Neural crest cell (in vitro differentiated cells): ENCODE data around the gene CNP. TPM values are rescaled to one million over a fixed set of nuclear protein-coding genes. Genes with fewer than 3 reads are reported as not detected.
A peak's percentile ranks its signal among the peaks of the same experiment; 100 is the strongest.
"Not testable (repeated sequence)": the region's sequence is repeated elsewhere in the genome, so short reads cannot be mapped to it uniquely, and the experiment has no call there.

Source experiments
- DNase-seq: peaks from one replicate; pipeline ENCODE4 v3.0.0; 2021; ENCODE audit warnings: low read depth, mixed read lengths, low spot score
- H3K27ac Mint-ChIP-seq: one replicate; pipeline ENCODE4 v1.8.0; 2021; ENCODE audit warnings: mild to moderate bottlenecking, mixed read lengths; ENCODE audit not compliant: unreplicated experiment
- H3K27me3 Mint-ChIP-seq: 2 replicates; pipeline ENCODE4 v1.8.0; 2021; ENCODE audit warnings: low read depth, mild to moderate bottlenecking, mixed read lengths
- H3K36me3 Mint-ChIP-seq: 2 replicates; pipeline ENCODE4 v1.8.0; 2021; ENCODE audit warnings: low read depth, mild to moderate bottlenecking, mixed read lengths
- H3K4me1 Mint-ChIP-seq: 2 replicates; pipeline ENCODE4 v1.8.0; 2021; ENCODE audit warnings: mixed read lengths
- H3K4me3 Mint-ChIP-seq: one replicate; pipeline ENCODE4 v1.8.0; 2021; ENCODE audit warnings: mild to moderate bottlenecking, mixed read lengths
- H3K9me3 Mint-ChIP-seq: 2 replicates; pipeline ENCODE4 v1.8.0; 2021; ENCODE audit warnings: mixed read lengths
- CTCF ChIP-seq: fragments of 200-600 bp; sonication (generic); conservative IDR thresholded peaks from 2 replicates; pipeline ENCODE4 v1.5.0; 2021; ENCODE audit warnings: antibody characterized with exemption, mild to moderate bottlenecking
- total RNA-seq: library from RNA; stranded (reverse); gene quantifications from 2 replicates; pipeline ENCODE4 v1.2.1, GENCODE V29; 2021

The CNP gene
- total RNA-seq, 1 donor from 2014 or later = 213 TPM

- no peak for TF ChIP-seq CTCF
- Mint-ChIP-seq H3K4me3 (peak overlapping the region; percentile 97), H3K4me1 (peaks cover 60% of the 10 kb centered on the region)
Measured at GRCh38 chr17:42017866-42018200, 51.2 kb downstream of the CNP start.

GRCh38 chr17:42018339-42018738 lies 51.7 kb downstream of the CNP start:
- peaks cover 3% of the 10 kb centered on the region for H3K9me3 Mint-ChIP-seq

More at GRCh38 chr17:42017866-42018200, 51.2 kb downstream of the CNP start:
- H3K27ac Mint-ChIP-seq = peak overlapping the region; percentile 97
- peaks cover 6% of the 10 kb centered on the region for H3K36me3 Mint-ChIP-seq
- H3K27me3 Mint-ChIP-seq = no peaks in the 10 kb centered on the region
- no peak for DNase-seq
- peaks cover 3% of the 10 kb centered on the region for H3K9me3 Mint-ChIP-seq

GRCh38 chr17:42018988-42019387 lies 52.4 kb downstream of the CNP start:
- DNase-seq = no peak
- H3K27ac Mint-ChIP-seq = no peak overlapping the region

More at GRCh38 chr17:42018339-42018738, 51.7 kb downstream of the CNP start:
- Mint-ChIP-seq H3K4me1 (peaks cover 56% of the 10 kb centered on the region), H3K4me3 (peak overlapping the region; percentile 97), H3K27me3 (no peaks in the 10 kb centered on the region), H3K36me3 (peaks cover 6% of the 10 kb centered on the region), H3K27ac (no peak overlapping the region)
- no peak for DNase-seq
- TF ChIP-seq CTCF = no peak

GRCh38 chr17:42019509-42020404 lies 53.2 kb downstream of the CNP start, which contains the start of gene NKIRAS2:
TSS of gene NKIRAS2 (plus strand) at chr17:42020090. CDS start at chr17:42021578, 1,488 bp downstream.
- no peaks in the 10 kb centered on the region for H3K27me3 Mint-ChIP-seq
- peak; percentile 86 for TF ChIP-seq CTCF
- H3K4me1 Mint-ChIP-seq = peaks cover 54% of the 10 kb centered on the region
- peak within 1 kb of the TSS; percentile 97 for H3K4me3 Mint-ChIP-seq
- peaks cover 7% of the 10 kb centered on the region for H3K36me3 Mint-ChIP-seq
- DNase-seq = peak; percentile 90
- H3K9me3 Mint-ChIP-seq = peaks cover 3% of the 10 kb centered on the region
- peak within 1 kb of the TSS; percentile 89 for H3K27ac Mint-ChIP-seq

More at GRCh38 chr17:42018988-42019387, 52.4 kb downstream of the CNP start:
- Mint-ChIP-seq H3K9me3 (peaks cover 3% of the 10 kb centered on the region), H3K4me3 (peak overlapping the region; percentile 97), H3K27me3 (no peaks in the 10 kb centered on the region), H3K4me1 (peaks cover 52% of the 10 kb centered on the region), H3K36me3 (peaks cover 6% of the 10 kb centered on the region)
- no peak for TF ChIP-seq CTCF

GRCh38 chr17:42020845-42021244 lies 54.2 kb downstream of the CNP start:
- H3K27me3 Mint-ChIP-seq, H3K9me3 Mint-ChIP-seq, H3K36me3 Mint-ChIP-seq, DNase-seq, H3K27ac Mint-ChIP-seq: not testable (repeated sequence)
- peaks cover 51% of the 10 kb centered on the region for H3K4me1 Mint-ChIP-seq
- peak overlapping the region; percentile 97 for H3K4me3 Mint-ChIP-seq
